Heart right ventricle (tissue), 16 donors: ENCODE results near the gene TRMT112. TPM values are rescaled to one million over a fixed set of nuclear protein-coding genes. Genes with fewer than 3 reads are reported as not detected.

Experiments
- ATAC-seq, 8 donors: fragments of 200-7000 bp; cut with Tn5 transposase; one replicate each; pipeline ENCODE4 v1.9.1; 2020; ENCODE audit warnings: mild to moderate bottlenecking in 8 of 8, moderate library complexity in 8 of 8, moderate number of reproducible peaks in 1 of 8
- DNase-seq, 2 donors: peaks; one replicate each; pipeline ENCODE4 v3.0.0-alpha.2; 2020
- H3K27ac ChIP-seq, 10 donors: fragments of 200-600 bp; sonication (generic) in 2 of 10; one replicate each; pipeline versions ENCODE4 v1.5.0 to v1.8.0; 2020 to 2022; ENCODE audit warnings: mild to moderate bottlenecking in 3 of 10
- H3K27me3 ChIP-seq, 7 donors: fragments of 200-600 bp; one replicate each; pipeline ENCODE4 v1.8.0; 2021 to 2022; ENCODE audit warnings: mild to moderate bottlenecking in 2 of 7
- H3K36me3 ChIP-seq, 9 donors: fragments of 200-600 bp; sonication (generic) in 1 of 9; one replicate each; pipeline versions ENCODE4 v1.5.0 to v1.8.0; 2020 to 2022; ENCODE audit warnings: mild to moderate bottlenecking in 2 of 9
- H3K4me1 ChIP-seq, 9 donors: fragments of 200-600 bp; sonication (generic) in 1 of 9; one replicate each; pipeline versions ENCODE4 v1.5.0 to v1.8.0; 2020 to 2022; ENCODE audit warnings: mild to moderate bottlenecking in 4 of 9
- H3K4me3 ChIP-seq, 10 donors: fragments of 200-600 bp; sonication (generic) in 2 of 10; one replicate each; pipeline versions ENCODE4 v1.5.0 to v1.8.0; 2020 to 2022; ENCODE audit warnings: mild to moderate bottlenecking in 7 of 10, moderate library complexity in 2 of 10
- H3K9me3 ChIP-seq, 11 donors: fragments of 200-600 bp in 10 of 11; sonication (generic) in 2 of 11; one replicate each; pipeline versions ENCODE4 v1.5.0 to v1.8.0; 2013 to 2022; ENCODE audit warnings: mild to moderate bottlenecking in 2 of 11, control low read depth in 1 of 11, moderate library complexity in 1 of 11
- CTCF ChIP-seq, 9 donors: fragments of 200-600 bp; sonication (generic) in 2 of 9; IDR thresholded peaks; one replicate each; pipeline versions ENCODE4 v1.5.0 to v1.8.0; 2021 to 2022; ENCODE audit warnings: antibody characterized with exemption in 9 of 9, mild to moderate bottlenecking in 5 of 9, moderate library complexity in 1 of 9
- WGBS, 2 donors: extraction: QIAGEN DNeasy Blood & Tissue Kit; methylation state at CpG; one replicate each; pipeline ENCODE4 v1.1.7; 2013; ENCODE audit warnings: inconsistent platforms in 1 of 2; 5-methylcytosine and 5-hydroxymethylcytosine counted together
- intact Hi-C, 10 donors: fragments of 100-400 bp; cut with DNase I; formaldehyde crosslinking; loops; one replicate each; pipeline versions ENCODE4 v1.11.1 to v1.14.2; 2022
- polyA plus RNA-seq, 2 donors: library from polyadenylated mRNA; stranded (reverse); fragments of 200-250 nt; gene quantifications; one replicate each; pipeline ENCODE4 v1.2.3, GENCODE V29; 2013
- total RNA-seq, 10 donors: library from RNA; stranded (reverse); fragmentation: NEBNext Ultra II Directional in 3 of 10; extraction: Animal tissue kit (Norgen Biotek cat#: 25700) in 3 of 10; gene quantifications; one replicate each; pipeline versions ENCODE4 v1.2.1 to v1.2.4, GENCODE V29; 2021 to 2023
- donor health status: Arrhythmogenic right ventricular cardiomyopathy.
- donor health status: ischemic (EF 13 %, LVEDD 7.1; RV severe dilation, severe dysfunction).
- donor health status: healthy with polysubstance abuse.
- donor health status: DM: no; HTN: yes; CAD: no.
- donor health status: DM: no; HTN: no; CAD: no.
- donor health status: ischemic (EF 25% LVEDD 6.9; RV normal size, moderate dysfunction).
- donor health status: ischemic (EF 25% LVEDD 5.7; RV mildly dilated, moderate dysfunction).
- donor health status: healthy.
- donor health status: DM: yes; HTN: yes; CAD: no.
- donor health status: Ischemic cardiomyopathy.
- donor health status: ischemic (EF 35%, LVEDD 5.7; RV mildly dilated, moderate dysfunction).
- donor health status: nonischemic (EF 11% LVEDD 7.7; RV severe dilation, severe dysfunction).
- donor health status: DM: yes; HTN: yes; CAD: no.
- donor health status: PGD.
- donor health status: ischemic (EF 29% LVEDD 5.4; RV normal size, mild dysfunction).
- donor health status: nonischemic (EF 23%, LVEDD 6.1; RV moderate dilation, normal function).

TRMT112 gene
- total and polyA plus RNA-seq, 12 donors, result 68.7 to 208 (median 92.2) TPM

- Histone ChIP-seq H3K27ac (no peak overlapping the region), H3K9me3 (no peaks in the 10 kb centered on the region), H3K4me1 (peaks cover 11 to 32% (median 25%) of the 10 kb centered on the region in 9 donors), H3K36me3 (peaks cover 0 to 5% (median 0%) of the 10 kb centered on the region in 9 donors), H3K4me3 (no peak overlapping the region), H3K27me3 (peaks cover 17 to 60% (median 57%) of the 10 kb centered on the region in 7 donors)
- no peak for TF ChIP-seq CTCF (IDR thresholded peaks at IDR 0.05)
- no peak for DNase-seq
- no peak for ATAC-seq
- 52 to 54% methylated on average over 10 of the region's 10 CpGs for WGBS, 2 donors
- intact Hi-C loops, result no loop called here
Observed at GRCh38 chr11:64290352-64291261, 26.8 kb downstream of the TRMT112 start.

- 92 to 96% methylated on average over 13 of the region's 13 CpGs for WGBS, 2 donors
- H3K27ac ChIP-seq, result no peak overlapping the region
- H3K4me3 ChIP-seq, result no peak overlapping the region
- ATAC-seq, result no peak
- intact Hi-C loops, result no loop called here
- peaks cover 17 to 45% (median 41%) of the 10 kb centered on the region in 7 donors for H3K27me3 ChIP-seq
- H3K4me1 ChIP-seq, result peaks cover 14 to 34% (median 27%) of the 10 kb centered on the region in 9 donors
- no peak for DNase-seq
- no peaks in the 10 kb centered on the region for H3K9me3 ChIP-seq
- peaks cover 0 to 5% (median 0%) of the 10 kb centered on the region in 9 donors for H3K36me3 ChIP-seq
- TF ChIP-seq CTCF (IDR thresholded peaks at IDR 0.05), result no peak
Observed at GRCh38 chr11:64289002-64289564, 28.3 kb downstream of the TRMT112 start.

GRCh38 chr11:64288353-64288750 lies 29.0 kb downstream of the TRMT112 start:
- DNase-seq, result no peak

More at GRCh38 chr11:64288353-64288750, 29.0 kb downstream of the TRMT112 start:
- Histone ChIP-seq H3K4me3 (no peak overlapping the region), H3K36me3 (peaks cover 0 to 8% (median 0%) of the 10 kb centered on the region in 9 donors), H3K9me3 (no peaks in the 10 kb centered on the region), H3K27me3 (peaks cover 17 to 38% (median 35%) of the 10 kb centered on the region in 7 donors), H3K4me1 (peaks cover 18 to 41% (median 35%) of the 10 kb centered on the region in 9 donors), H3K27ac (no peak overlapping the region)
- intact Hi-C loops, result no loop called here
- 94 to 96% methylated on average over 9 of the region's 9 CpGs for WGBS, 2 donors
- TF ChIP-seq CTCF (IDR thresholded peaks at IDR 0.05), result no peak
- no peak for ATAC-seq
